Nephron progenitor cell (in vitro differentiated cells): ENCODE results near the gene C16orf95.
A peak's percentile ranks its signal among the peaks of the same experiment; 100 is the strongest.

ENCODE experiments used
- DNase-seq: peaks from one replicate; pipeline ENCODE4 v3.0.0; 2021
- H3K27ac Mint-ChIP-seq: 2 replicates; pipeline ENCODE4 v1.8.0; 2021; ENCODE audit warnings: mild to moderate bottlenecking, moderate library complexity, mixed read lengths
- H3K27me3 Mint-ChIP-seq: 2 replicates; pipeline ENCODE4 v1.8.0; 2021; ENCODE audit warnings: mild to moderate bottlenecking, low read depth, mixed read lengths; ENCODE audit not compliant: poor library complexity
- H3K36me3 Mint-ChIP-seq: 2 replicates; pipeline ENCODE4 v1.8.0; 2021; ENCODE audit warnings: low read depth, mixed read lengths
- H3K4me1 Mint-ChIP-seq: 2 replicates; pipeline ENCODE4 v1.8.0; 2021; ENCODE audit warnings: mixed read lengths
- H3K4me3 Mint-ChIP-seq: 2 replicates; pipeline ENCODE4 v1.8.0; 2021; ENCODE audit warnings: mild to moderate bottlenecking, moderate library complexity, mixed read lengths
- H3K9me3 Mint-ChIP-seq: 2 replicates; pipeline ENCODE4 v1.8.0; 2021; ENCODE audit warnings: mild to moderate bottlenecking, moderate library complexity, mixed read lengths
- TF ChIP-seq, protein P1 (sequence below): fragments of 200-600 bp; sonication (generic); IDR thresholded peaks from 2 replicates; pipeline ENCODE4 v1.5.0; 2021; ENCODE audit warnings: antibody characterized with exemption

C16orf95 gene

DNA sequence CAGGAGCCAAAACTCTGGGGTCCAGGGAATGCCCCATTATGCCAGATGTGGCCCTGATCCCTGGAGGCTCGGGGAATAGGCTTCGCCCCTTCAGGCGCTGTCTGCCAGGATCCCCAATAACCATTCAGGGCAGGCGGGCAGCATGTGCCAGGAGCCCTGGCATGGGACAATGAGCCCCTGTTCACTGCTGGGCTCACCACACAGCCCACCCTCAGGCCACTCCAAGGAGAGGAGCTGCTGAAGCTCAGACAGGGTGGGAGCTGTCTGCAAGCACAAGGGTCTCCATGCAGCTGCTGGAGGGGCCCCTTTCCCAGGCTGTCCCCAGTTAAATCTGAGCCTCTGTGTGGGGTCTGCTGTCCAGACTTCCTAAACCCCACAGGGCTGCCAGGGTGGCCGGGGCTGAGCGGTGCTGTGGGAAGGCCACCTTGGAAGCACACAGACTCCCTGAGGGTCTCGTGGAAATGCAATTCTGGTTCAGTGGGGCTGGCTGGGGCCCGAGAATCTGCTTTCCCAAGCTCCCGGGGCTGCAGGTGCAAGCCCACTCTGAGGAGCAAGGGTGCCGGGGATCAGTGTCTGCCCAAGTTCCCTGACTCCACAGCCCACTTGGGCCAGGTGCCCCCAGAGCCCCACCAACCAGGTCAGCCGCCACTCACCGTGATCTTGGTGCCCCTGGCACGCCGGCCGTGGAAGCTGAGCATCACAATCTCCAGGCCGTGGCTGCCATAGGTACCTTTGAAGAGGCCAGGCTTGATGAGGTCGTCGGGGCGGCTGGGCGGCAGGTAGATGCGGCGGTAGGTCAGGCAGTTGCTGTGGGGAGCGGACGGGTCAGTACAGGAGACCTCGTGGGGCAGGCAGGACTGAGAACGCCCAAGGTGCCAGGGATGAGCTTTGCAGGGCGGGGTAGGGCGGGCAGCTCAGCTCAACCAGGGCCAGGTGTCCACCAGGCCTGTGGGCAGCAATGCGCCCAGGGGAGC is 17.7 kb upstream of the C16orf95 start:
- H3K36me3 Mint-ChIP-seq, result peaks cover 21% of the 10 kb centered on the region
- H3K4me1 Mint-ChIP-seq, result peaks cover 16% of the 10 kb centered on the region
- TF ChIP-seq, protein P1, sequence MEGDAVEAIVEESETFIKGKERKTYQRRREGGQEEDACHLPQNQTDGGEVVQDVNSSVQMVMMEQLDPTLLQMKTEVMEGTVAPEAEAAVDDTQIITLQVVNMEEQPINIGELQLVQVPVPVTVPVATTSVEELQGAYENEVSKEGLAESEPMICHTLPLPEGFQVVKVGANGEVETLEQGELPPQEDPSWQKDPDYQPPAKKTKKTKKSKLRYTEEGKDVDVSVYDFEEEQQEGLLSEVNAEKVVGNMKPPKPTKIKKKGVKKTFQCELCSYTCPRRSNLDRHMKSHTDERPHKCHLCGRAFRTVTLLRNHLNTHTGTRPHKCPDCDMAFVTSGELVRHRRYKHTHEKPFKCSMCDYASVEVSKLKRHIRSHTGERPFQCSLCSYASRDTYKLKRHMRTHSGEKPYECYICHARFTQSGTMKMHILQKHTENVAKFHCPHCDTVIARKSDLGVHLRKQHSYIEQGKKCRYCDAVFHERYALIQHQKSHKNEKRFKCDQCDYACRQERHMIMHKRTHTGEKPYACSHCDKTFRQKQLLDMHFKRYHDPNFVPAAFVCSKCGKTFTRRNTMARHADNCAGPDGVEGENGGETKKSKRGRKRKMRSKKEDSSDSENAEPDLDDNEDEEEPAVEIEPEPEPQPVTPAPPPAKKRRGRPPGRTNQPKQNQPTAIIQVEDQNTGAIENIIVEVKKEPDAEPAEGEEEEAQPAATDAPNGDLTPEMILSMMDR, result no peak
- no peaks in the 10 kb centered on the region for H3K9me3 Mint-ChIP-seq
- no peak for DNase-seq
- H3K27me3 Mint-ChIP-seq, result no peaks in the 10 kb centered on the region
- no peak overlapping the region for H3K27ac Mint-ChIP-seq
- no peak overlapping the region for H3K4me3 Mint-ChIP-seq

DNA sequence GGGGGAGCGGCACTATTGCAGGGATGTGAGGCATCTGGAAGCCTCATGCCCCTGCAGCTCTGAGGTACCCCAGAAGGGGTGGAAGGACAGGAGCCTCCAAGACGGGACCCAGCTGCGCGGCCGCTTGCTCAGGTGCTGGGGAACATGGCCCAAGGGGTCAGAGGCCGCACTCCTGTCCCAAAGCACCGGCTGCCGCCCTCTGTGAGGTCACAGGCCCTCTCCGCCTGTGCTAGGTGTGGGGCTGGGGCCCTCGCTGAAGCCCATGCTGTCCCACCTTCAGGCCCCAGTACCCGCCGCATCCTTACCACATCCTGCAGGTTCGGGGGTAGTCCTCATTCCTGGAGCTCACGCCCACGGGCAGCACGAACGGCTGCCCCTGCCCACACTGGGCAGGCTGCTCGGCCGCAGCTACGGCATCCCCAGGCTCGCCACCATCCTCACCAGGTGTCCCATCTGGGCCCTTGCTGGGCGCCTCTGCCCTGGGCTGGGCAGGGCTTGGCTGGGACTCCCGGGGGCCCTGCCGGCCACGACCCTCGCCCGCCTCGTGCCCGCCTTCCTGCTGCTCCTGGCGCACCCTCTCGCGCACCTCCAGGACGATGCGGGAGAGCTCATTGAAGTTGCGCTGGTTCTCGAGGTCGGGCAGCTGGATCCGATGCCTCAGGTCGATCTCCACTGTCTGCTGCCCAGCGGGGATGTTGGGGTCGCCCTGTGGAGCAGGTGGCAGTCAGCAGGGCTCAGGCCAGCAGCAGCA is 16.6 kb upstream of the C16orf95 start:
- no peak for DNase-seq
- TF ChIP-seq, protein P1, result no peak
- Mint-ChIP-seq H3K36me3 (peaks cover 18% of the 10 kb centered on the region), H3K9me3 (no peaks in the 10 kb centered on the region), H3K27me3 (no peaks in the 10 kb centered on the region), H3K27ac (no peak overlapping the region), H3K4me1 (peaks cover 16% of the 10 kb centered on the region), H3K4me3 (no peak overlapping the region)

DNA sequence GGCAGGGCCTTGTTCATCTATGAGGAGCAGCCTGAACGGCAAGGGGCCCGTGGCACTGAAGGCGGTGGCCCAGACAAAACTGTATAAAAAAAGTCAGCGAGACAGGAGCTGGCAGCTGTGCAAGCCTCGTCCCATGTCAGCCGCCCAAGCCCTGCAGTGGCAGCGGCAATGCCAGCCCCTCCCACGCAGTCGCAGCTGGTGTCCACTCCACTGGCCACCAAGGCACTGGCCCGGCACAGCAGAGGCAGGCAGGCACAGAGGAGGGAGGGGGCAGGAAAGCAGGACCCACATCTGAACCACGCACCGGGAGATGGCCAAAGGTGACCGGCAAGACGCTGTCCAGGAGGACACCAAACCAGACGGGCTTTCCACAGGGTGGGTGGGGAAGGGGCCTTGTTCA is 15.9 kb upstream of the C16orf95 start:
- no peaks in the 10 kb centered on the region for H3K27me3 Mint-ChIP-seq
- no peak overlapping the region for H3K27ac Mint-ChIP-seq
- peaks cover 16% of the 10 kb centered on the region for H3K4me1 Mint-ChIP-seq
- H3K4me3 Mint-ChIP-seq, result no peak overlapping the region
- H3K9me3 Mint-ChIP-seq, result no peaks in the 10 kb centered on the region
- peaks cover 17% of the 10 kb centered on the region for H3K36me3 Mint-ChIP-seq
- TF ChIP-seq, protein P1, result no peak
- no peak for DNase-seq

DNA sequence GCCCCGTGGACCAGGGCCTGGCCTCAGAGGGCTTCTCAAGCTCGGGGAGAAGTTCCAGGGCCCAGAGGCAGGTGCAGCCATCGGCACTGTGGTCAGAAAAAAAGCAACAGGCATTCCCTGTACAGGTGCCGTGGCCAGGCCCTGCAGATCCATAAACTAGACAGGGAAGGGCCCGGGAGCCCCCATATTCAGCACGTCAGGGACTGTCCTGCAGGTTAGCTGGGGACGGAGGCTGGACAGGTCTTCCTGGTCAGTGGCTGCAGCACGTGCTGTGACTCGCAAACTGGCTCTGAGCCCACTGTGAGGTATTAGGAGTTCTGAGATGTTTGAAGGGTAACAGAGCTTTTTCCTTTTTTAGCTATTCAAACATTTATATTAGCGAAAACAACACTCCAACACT is 15.0 kb upstream of the C16orf95 start:
- Mint-ChIP-seq H3K36me3 (peaks cover 13% of the 10 kb centered on the region), H3K27me3 (no peaks in the 10 kb centered on the region), H3K4me1 (peaks cover 16% of the 10 kb centered on the region), H3K9me3 (no peaks in the 10 kb centered on the region), H3K27ac (no peak overlapping the region), H3K4me3 (no peak overlapping the region)
- TF ChIP-seq, protein P1, result no peak
- DNase-seq, result no peak

DNA sequence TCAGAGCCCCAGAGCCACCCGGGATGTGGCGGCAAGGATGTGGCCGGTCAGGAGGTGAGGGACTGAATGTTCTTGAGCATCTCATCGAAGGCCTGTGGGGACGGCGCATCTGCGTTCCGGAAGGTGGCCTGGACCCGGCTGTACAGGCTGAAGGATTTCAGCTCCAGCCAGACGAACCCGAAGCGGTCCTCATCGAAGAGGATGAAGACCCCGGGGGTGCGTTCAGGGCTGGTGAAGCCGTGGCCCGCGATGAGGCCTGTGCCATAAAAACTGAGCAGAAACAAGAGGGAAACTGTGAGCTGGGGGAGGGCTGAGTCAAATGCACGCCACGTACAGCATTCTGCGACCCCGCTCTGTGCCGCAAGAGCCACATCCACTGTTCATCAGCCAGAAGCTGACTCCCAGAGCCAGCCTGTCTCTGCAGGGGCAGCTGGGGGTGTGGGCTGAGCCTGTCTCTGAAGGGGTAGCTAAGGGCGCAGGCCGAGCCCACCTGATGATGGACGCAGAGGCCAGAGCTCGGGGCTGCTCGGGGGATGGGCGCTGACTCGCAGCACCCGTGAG is 14.1 kb upstream of the C16orf95 start:
- Mint-ChIP-seq H3K4me1 (peaks cover 22% of the 10 kb centered on the region), H3K4me3 (no peak overlapping the region), H3K27me3 (no peaks in the 10 kb centered on the region), H3K9me3 (no peaks in the 10 kb centered on the region), H3K36me3 (peaks cover 12% of the 10 kb centered on the region), H3K27ac (peak overlapping the region; percentile 84)
- TF ChIP-seq, protein P1, result no peak
- no peak for DNase-seq
